ENCODE results near the gene HYDIN.

DNA sequence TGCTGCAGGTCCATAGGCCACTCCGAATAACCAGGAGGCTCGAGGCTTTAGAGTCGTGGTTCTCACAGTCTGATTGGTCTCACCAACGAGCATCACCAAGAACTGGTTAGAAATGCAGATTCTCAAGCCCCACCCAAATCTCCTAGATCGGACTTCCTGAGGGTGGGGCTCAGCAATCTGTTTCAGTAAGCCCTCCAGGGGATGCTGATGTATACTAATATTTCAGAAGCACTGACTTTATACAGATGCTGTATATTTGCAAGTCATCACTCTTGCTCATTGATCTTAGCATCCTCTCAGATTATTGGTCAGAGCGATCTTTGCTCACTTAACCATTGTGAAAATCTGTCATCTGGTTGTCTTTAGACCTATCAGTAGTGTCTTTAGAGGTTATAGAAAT, 425.1 kb downstream of the HYDIN start:
- TF ChIP-seq, protein P1, sequence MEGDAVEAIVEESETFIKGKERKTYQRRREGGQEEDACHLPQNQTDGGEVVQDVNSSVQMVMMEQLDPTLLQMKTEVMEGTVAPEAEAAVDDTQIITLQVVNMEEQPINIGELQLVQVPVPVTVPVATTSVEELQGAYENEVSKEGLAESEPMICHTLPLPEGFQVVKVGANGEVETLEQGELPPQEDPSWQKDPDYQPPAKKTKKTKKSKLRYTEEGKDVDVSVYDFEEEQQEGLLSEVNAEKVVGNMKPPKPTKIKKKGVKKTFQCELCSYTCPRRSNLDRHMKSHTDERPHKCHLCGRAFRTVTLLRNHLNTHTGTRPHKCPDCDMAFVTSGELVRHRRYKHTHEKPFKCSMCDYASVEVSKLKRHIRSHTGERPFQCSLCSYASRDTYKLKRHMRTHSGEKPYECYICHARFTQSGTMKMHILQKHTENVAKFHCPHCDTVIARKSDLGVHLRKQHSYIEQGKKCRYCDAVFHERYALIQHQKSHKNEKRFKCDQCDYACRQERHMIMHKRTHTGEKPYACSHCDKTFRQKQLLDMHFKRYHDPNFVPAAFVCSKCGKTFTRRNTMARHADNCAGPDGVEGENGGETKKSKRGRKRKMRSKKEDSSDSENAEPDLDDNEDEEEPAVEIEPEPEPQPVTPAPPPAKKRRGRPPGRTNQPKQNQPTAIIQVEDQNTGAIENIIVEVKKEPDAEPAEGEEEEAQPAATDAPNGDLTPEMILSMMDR (IDR thresholded peaks at IDR 0.05; ENCODE audit: low read depth, low read length, missing input control): no peak
- TF ChIP-seq, protein P2, sequence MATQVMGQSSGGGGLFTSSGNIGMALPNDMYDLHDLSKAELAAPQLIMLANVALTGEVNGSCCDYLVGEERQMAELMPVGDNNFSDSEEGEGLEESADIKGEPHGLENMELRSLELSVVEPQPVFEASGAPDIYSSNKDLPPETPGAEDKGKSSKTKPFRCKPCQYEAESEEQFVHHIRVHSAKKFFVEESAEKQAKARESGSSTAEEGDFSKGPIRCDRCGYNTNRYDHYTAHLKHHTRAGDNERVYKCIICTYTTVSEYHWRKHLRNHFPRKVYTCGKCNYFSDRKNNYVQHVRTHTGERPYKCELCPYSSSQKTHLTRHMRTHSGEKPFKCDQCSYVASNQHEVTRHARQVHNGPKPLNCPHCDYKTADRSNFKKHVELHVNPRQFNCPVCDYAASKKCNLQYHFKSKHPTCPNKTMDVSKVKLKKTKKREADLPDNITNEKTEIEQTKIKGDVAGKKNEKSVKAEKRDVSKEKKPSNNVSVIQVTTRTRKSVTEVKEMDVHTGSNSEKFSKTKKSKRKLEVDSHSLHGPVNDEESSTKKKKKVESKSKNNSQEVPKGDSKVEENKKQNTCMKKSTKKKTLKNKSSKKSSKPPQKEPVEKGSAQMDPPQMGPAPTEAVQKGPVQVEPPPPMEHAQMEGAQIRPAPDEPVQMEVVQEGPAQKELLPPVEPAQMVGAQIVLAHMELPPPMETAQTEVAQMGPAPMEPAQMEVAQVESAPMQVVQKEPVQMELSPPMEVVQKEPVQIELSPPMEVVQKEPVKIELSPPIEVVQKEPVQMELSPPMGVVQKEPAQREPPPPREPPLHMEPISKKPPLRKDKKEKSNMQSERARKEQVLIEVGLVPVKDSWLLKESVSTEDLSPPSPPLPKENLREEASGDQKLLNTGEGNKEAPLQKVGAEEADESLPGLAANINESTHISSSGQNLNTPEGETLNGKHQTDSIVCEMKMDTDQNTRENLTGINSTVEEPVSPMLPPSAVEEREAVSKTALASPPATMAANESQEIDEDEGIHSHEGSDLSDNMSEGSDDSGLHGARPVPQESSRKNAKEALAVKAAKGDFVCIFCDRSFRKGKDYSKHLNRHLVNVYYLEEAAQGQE (IDR thresholded peaks at IDR 0.05): no peak
- TF ChIP-seq EGR1 (IDR thresholded peaks at IDR 0.05; ENCODE audit: low read depth in 2 of 2) (no peak), JUND (IDR thresholded peaks at IDR 0.05) (no peak)

Data from liver (tissue), 3 donors.